C4-2B (cell line): ENCODE data around the gene PRM1.

Source experiments
- ZFX ChIP-seq: fragments of 450-650 bp; IDR thresholded peaks from 2 replicates; pipeline ENCODE4 v1.6.1; 2017
- TF ChIP-seq, protein P1 (sequence below): fragments of 450-650 bp; conservative IDR thresholded peaks from 2 replicates; pipeline ENCODE4 v1.5.1; 2017; ENCODE audit warnings: mild to moderate bottlenecking

DNA sequence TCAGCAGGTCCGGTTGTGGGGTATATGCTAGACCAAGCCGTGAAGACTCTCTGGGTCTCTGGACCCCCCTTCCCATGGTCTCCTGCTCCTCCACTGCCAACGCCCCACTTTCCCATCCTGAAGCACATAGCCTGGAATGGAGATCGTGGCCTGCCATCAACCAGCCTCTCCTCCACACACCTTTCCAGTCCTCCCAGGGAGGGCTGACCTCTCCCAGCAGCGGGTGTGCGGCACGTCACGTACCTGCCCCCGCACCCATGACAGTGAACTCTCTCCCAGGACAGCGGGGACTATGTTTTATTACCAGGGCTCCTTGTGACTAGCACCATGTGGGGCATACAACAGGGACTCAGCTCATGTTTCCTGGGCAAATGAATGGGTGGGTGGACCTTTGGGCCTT, 9.5 kb downstream of the PRM1 start:
- TF ChIP-seq, protein P1, sequence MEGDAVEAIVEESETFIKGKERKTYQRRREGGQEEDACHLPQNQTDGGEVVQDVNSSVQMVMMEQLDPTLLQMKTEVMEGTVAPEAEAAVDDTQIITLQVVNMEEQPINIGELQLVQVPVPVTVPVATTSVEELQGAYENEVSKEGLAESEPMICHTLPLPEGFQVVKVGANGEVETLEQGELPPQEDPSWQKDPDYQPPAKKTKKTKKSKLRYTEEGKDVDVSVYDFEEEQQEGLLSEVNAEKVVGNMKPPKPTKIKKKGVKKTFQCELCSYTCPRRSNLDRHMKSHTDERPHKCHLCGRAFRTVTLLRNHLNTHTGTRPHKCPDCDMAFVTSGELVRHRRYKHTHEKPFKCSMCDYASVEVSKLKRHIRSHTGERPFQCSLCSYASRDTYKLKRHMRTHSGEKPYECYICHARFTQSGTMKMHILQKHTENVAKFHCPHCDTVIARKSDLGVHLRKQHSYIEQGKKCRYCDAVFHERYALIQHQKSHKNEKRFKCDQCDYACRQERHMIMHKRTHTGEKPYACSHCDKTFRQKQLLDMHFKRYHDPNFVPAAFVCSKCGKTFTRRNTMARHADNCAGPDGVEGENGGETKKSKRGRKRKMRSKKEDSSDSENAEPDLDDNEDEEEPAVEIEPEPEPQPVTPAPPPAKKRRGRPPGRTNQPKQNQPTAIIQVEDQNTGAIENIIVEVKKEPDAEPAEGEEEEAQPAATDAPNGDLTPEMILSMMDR = no peak
- TF ChIP-seq ZFX = no peak
